ENCODE results near the gene BBS10.

BBS10 gene

DNA sequence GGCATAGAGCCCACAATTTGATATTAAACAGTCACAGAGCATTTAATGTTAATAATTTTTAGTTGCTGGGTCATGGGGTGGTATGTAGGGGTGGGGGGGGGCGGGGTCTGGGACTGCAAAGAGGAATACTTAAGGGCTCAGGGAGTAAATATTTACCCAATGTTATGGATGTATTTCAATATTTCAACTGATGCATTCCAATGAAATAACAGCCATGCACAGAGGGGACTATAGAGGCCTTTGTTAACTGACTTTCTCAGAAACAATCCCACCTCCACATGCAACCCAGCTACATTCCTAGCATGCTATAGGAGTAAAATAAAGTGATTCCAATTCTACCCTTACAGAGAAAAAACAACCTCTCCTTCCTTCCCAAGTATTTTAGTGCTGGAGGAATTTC, 7.9 kb upstream of the BBS10 start:
- H3K9ac ChIP-seq = no peak overlapping the region
- H3K79me2 ChIP-seq = no peaks in the 10 kb centered on the region
- H2AFZ ChIP-seq = no peak overlapping the region
- H3K4me2 ChIP-seq (ENCODE audit: low read length) = no peak overlapping the region
- TF ChIP-seq, protein P1, sequence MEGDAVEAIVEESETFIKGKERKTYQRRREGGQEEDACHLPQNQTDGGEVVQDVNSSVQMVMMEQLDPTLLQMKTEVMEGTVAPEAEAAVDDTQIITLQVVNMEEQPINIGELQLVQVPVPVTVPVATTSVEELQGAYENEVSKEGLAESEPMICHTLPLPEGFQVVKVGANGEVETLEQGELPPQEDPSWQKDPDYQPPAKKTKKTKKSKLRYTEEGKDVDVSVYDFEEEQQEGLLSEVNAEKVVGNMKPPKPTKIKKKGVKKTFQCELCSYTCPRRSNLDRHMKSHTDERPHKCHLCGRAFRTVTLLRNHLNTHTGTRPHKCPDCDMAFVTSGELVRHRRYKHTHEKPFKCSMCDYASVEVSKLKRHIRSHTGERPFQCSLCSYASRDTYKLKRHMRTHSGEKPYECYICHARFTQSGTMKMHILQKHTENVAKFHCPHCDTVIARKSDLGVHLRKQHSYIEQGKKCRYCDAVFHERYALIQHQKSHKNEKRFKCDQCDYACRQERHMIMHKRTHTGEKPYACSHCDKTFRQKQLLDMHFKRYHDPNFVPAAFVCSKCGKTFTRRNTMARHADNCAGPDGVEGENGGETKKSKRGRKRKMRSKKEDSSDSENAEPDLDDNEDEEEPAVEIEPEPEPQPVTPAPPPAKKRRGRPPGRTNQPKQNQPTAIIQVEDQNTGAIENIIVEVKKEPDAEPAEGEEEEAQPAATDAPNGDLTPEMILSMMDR (IDR thresholded peaks at IDR 0.05) = no peak
- no peak overlapping the region for H3K4me3 ChIP-seq (ENCODE audit: low read depth, low read length)
- H3K27ac ChIP-seq = no peak overlapping the region
- no peaks in the 10 kb centered on the region for H3K27me3 ChIP-seq (ENCODE audit: control insufficient read depth, insufficient read depth, low read length)
- no peaks in the 10 kb centered on the region for H3K9me3 ChIP-seq (ENCODE audit: control insufficient read depth, low read length)
- H3K36me3 ChIP-seq (ENCODE audit: control insufficient read depth, insufficient read depth, low read length) = no peaks in the 10 kb centered on the region
- no peaks in the 10 kb centered on the region for H3K4me1 ChIP-seq

DNA sequence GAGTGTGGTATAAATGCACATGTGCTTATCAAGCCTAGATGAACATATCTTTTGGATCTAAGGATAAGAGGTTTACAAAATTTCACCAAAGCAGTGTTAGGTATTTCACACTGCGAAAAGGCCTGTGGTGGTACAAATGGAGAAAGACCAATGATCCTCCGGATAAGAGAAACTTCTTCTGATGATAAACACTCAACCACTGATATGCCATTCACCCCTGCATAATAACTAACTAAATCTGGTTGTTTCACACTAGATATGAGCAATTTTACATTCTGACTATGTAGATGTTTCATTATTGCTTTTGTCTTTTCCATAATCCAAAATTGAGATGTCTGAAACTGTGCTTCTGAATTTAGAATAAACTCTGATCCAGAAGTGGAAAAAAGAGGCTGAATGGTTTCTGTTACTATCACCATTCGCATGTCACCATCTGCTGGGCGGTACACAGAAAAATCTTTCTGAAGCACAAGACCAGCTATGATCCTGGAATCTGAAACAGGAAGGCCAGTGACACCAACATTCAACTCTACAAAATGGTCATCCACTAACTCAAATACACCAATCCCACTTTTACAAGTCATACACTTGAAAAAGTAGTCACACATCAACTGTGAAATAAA, 1.3 kb downstream of the BBS10 start:
- Histone ChIP-seq H3K36me3 (ENCODE audit: control insufficient read depth, insufficient read depth, low read length) (no peaks in the 10 kb centered on the region), H3K27ac (no peak overlapping the region), H3K27me3 (ENCODE audit: control insufficient read depth, insufficient read depth, low read length) (no peaks in the 10 kb centered on the region), H3K4me3 (ENCODE audit: low read depth, low read length) (no peak overlapping the region), H3K79me2 (peaks cover under 1% of the 10 kb centered on the region), H3K9me3 (ENCODE audit: control insufficient read depth, low read length) (no peaks in the 10 kb centered on the region), H3K4me1 (peaks cover 3% of the 10 kb centered on the region), H2AFZ (peak overlapping the region; percentile 96), H3K9ac (no peak overlapping the region), H3K4me2 (ENCODE audit: low read length) (peak overlapping the region; percentile 93)
- TF ChIP-seq, protein P1 (IDR thresholded peaks at IDR 0.05) = no peak

GRCh38 chr12:76346236-76346635, 2.0 kb downstream of the BBS10 start:
- no peak overlapping the region for H3K27ac ChIP-seq
- no peak overlapping the region for H3K9ac ChIP-seq
- no peak overlapping the region for H3K4me2 ChIP-seq (ENCODE audit: low read length)
- H3K4me1 ChIP-seq = peaks cover 3% of the 10 kb centered on the region
- no peak overlapping the region for H3K4me3 ChIP-seq (ENCODE audit: low read depth, low read length)
- TF ChIP-seq, protein P1 (IDR thresholded peaks at IDR 0.05) = no peak
- no peak overlapping the region for H2AFZ ChIP-seq
- peaks cover 2% of the 10 kb centered on the region for H3K79me2 ChIP-seq
- no peaks in the 10 kb centered on the region for H3K36me3 ChIP-seq (ENCODE audit: control insufficient read depth, insufficient read depth, low read length)
- no peaks in the 10 kb centered on the region for H3K9me3 ChIP-seq (ENCODE audit: control insufficient read depth, low read length)
- H3K27me3 ChIP-seq (ENCODE audit: control insufficient read depth, insufficient read depth, low read length) = no peaks in the 10 kb centered on the region

DNA sequence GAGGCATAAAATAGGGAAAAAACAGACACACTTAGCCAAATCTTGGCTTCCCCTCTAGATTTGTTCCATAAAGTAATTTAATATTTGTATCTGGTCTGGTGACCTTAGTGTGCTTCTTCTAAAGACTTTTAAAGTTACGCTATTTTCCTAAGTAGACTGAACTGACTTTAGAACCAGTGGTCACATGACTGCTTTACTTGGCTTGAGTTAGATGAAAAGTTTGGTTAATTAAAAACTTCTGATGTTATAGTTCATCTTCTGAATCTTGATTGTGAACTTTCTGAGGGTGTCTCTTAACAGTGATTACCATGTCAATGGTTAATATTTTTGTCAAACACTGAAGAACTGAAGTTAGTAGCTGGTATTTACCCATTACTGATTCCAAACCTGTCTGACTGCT, 2.6 kb downstream of the BBS10 start:
- H3K27ac ChIP-seq = no peak overlapping the region

More for the DNA sequence above, 2.6 kb downstream of the BBS10 start:
- Histone ChIP-seq H3K4me3 (ENCODE audit: low read depth, low read length) (no peak overlapping the region), H3K4me1 (peaks cover 3% of the 10 kb centered on the region), H2AFZ (no peak overlapping the region), H3K9ac (no peak overlapping the region), H3K9me3 (ENCODE audit: control insufficient read depth, low read length) (no peaks in the 10 kb centered on the region), H3K36me3 (ENCODE audit: control insufficient read depth, insufficient read depth, low read length) (no peaks in the 10 kb centered on the region), H3K4me2 (ENCODE audit: low read length) (no peak overlapping the region), H3K79me2 (peaks cover 5% of the 10 kb centered on the region), H3K27me3 (ENCODE audit: control insufficient read depth, insufficient read depth, low read length) (no peaks in the 10 kb centered on the region)
- TF ChIP-seq, protein P1 (IDR thresholded peaks at IDR 0.05) = no peak
